Mucosa of stomach (tissue), 1 donor: ENCODE data around the gene EML6.
"Not testable (repeated sequence)": the region's sequence is repeated elsewhere in the genome, so short reads cannot be mapped to it uniquely, and the experiment has no call there.

Experiments used
- H3K27me3 ChIP-seq: one replicate; pipeline ENCODE4 v1.7.0; 2013; ENCODE audit warnings: mild to moderate bottlenecking, low read length; ENCODE audit not compliant: control insufficient read depth, insufficient read depth
- H3K36me3 ChIP-seq: one replicate; pipeline ENCODE4 v1.7.0; 2013; ENCODE audit warnings: low read length; ENCODE audit not compliant: control insufficient read depth, insufficient read depth
- H3K4me1 ChIP-seq: one replicate; pipeline ENCODE4 v1.7.0; 2013; ENCODE audit warnings: mild to moderate bottlenecking, low read length; ENCODE audit not compliant: control insufficient read depth, insufficient read depth
- H3K4me3 ChIP-seq: one replicate; pipeline ENCODE4 v1.7.0; 2013; ENCODE audit warnings: low read length
- H3K9ac ChIP-seq: one replicate; pipeline ENCODE4 v1.7.0; 2013; ENCODE audit warnings: mild to moderate bottlenecking, low read length, moderate library complexity
- H3K9me3 ChIP-seq: one replicate; pipeline ENCODE4 v1.7.0; 2013; ENCODE audit warnings: mild to moderate bottlenecking, low read length, moderate library complexity; ENCODE audit not compliant: control insufficient read depth
- donor health status: Pancreatic carcinoma.

EML6 gene

GRCh38 chr2:54863660-54864059 is 140.2 kb downstream of the EML6 start:
- no peaks in the 10 kb centered on the region for H3K9me3 ChIP-seq
- no peaks in the 10 kb centered on the region for H3K36me3 ChIP-seq
- no peak overlapping the region for H3K4me3 ChIP-seq
- no peak overlapping the region for H3K9ac ChIP-seq
- H3K27me3 ChIP-seq = no peaks in the 10 kb centered on the region
- H3K4me1 ChIP-seq = no peaks in the 10 kb centered on the region

GRCh38 chr2:54864096-54864495 is 140.6 kb downstream of the EML6 start:
- H3K9me3 ChIP-seq = no peaks in the 10 kb centered on the region
- no peak overlapping the region for H3K4me3 ChIP-seq

GRCh38 chr2:54864727-54865126 is 141.3 kb downstream of the EML6 start:
- H3K9ac ChIP-seq = no peak overlapping the region
- no peaks in the 10 kb centered on the region for H3K27me3 ChIP-seq

More at GRCh38 chr2:54864096-54864495, 140.6 kb downstream of the EML6 start:
- H3K4me1 ChIP-seq = no peaks in the 10 kb centered on the region
- H3K27me3 ChIP-seq = no peaks in the 10 kb centered on the region
- H3K9ac ChIP-seq = no peak overlapping the region
- H3K36me3 ChIP-seq = no peaks in the 10 kb centered on the region

DNA sequence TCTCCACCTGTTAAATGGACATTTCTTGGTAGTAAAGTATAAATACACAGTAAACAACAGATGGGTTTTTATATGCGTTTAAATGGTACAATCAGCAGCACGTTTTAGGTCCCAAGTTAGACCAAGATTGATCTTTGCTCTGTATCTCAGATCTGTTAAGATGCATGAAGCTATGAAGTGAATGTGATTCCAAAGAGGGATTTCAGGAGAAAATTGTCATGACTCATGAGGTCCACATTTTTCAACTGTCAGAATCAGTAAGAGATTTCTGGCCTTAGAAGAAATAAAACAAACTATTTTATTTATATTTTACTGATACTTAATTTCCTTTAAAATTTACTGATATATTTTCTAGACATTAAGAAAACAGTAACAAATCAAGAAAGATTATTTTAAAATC is 142.7 kb downstream of the EML6 start:
- Histone ChIP-seq H3K9ac (no peak overlapping the region), H3K27me3 (no peaks in the 10 kb centered on the region), H3K4me3 (no peak overlapping the region), H3K36me3 (no peaks in the 10 kb centered on the region), H3K9me3 (no peaks in the 10 kb centered on the region), H3K4me1 (no peaks in the 10 kb centered on the region)

More at GRCh38 chr2:54864727-54865126, 141.3 kb downstream of the EML6 start:
- no peaks in the 10 kb centered on the region for H3K36me3 ChIP-seq
- no peaks in the 10 kb centered on the region for H3K9me3 ChIP-seq
- H3K4me1 ChIP-seq = no peaks in the 10 kb centered on the region
- no peak overlapping the region for H3K4me3 ChIP-seq

DNA sequence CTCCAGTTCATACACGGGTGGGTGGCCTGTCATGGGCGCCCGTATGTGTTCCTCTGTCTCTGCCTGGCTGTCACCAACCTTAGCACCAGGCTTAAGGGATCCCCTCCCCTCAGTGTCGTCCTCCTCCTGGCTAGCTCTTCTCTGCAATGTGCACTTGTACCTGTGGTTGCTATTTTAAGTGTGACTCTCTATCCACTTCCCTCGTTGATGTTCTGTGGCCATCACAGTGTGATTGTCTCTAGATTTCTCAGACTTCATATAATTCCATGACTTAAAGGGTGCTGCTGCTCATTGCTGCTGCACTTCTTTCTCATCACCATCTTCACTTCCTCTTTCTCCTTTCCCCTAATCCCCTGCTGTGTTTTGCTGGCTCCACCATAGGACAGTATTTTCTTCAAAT is 143.4 kb downstream of the EML6 start:
- H3K4me1 ChIP-seq = no peaks in the 10 kb centered on the region
- H3K27me3 ChIP-seq = no peaks in the 10 kb centered on the region
- H3K4me3 ChIP-seq = no peak overlapping the region

DNA sequence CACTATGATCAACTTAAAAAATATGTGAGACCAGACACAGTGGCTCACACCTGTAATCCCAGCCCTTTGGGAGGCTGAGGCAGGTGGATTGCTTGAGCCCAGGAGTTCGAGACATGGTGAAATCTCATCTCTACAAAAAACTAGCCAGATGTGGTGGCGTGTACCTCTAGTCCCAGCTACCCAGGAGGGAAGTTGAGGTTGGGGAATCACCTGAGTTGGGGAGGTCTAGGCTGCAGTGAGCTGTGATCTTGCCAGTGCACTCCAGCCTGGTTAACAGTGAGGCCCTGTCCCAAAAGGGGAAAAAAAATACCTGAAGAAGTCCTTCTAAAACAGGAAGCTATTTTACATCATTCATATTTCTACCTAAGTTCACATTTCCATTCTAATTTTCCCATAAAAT is 144.0 kb downstream of the EML6 start:
- Histone ChIP-seq H3K4me1 (no peaks in the 10 kb centered on the region), H3K9me3 (no peaks in the 10 kb centered on the region), H3K4me3 (no peak overlapping the region), H3K36me3 (no peaks in the 10 kb centered on the region), H3K9ac (no peak overlapping the region), H3K27me3 (no peaks in the 10 kb centered on the region)

More for the DNA sequence above, 143.4 kb downstream of the EML6 start:
- H3K9me3 ChIP-seq = no peaks in the 10 kb centered on the region
- H3K9ac ChIP-seq = no peak overlapping the region
- no peaks in the 10 kb centered on the region for H3K36me3 ChIP-seq

- Histone ChIP-seq H3K4me1 (peaks cover 6% of the 10 kb centered on the region), H3K9ac (no peak overlapping the region), H3K36me3 (no peaks in the 10 kb centered on the region), H3K9me3 (no peaks in the 10 kb centered on the region), H3K4me3 (no peak overlapping the region), H3K27me3 (no peaks in the 10 kb centered on the region)
Observed at GRCh38 chr2:54871457-54872107, 148.1 kb downstream of the EML6 start.

GRCh38 chr2:54872780-54873179 is 149.3 kb downstream of the EML6 start:
- Histone ChIP-seq H3K4me1 (peaks cover 6% of the 10 kb centered on the region), H3K4me3 (no peak overlapping the region), H3K27me3 (no peaks in the 10 kb centered on the region), H3K36me3 (no peaks in the 10 kb centered on the region), H3K9ac (no peak overlapping the region), H3K9me3 (no peaks in the 10 kb centered on the region)

GRCh38 chr2:54873236-54873635 is 149.8 kb downstream of the EML6 start:
- H3K27me3 ChIP-seq, H3K4me1 ChIP-seq, H3K4me3 ChIP-seq, H3K36me3 ChIP-seq, H3K9ac ChIP-seq, H3K9me3 ChIP-seq: not testable (repeated sequence)

- no peaks in the 10 kb centered on the region for H3K9me3 ChIP-seq
- H3K36me3 ChIP-seq = no peaks in the 10 kb centered on the region
- peaks cover 6% of the 10 kb centered on the region for H3K4me1 ChIP-seq
- H3K9ac ChIP-seq = no peak overlapping the region
- no peak overlapping the region for H3K4me3 ChIP-seq
- no peaks in the 10 kb centered on the region for H3K27me3 ChIP-seq
Observed at GRCh38 chr2:54876764-54877163, 153.3 kb downstream of the EML6 start.

DNA sequence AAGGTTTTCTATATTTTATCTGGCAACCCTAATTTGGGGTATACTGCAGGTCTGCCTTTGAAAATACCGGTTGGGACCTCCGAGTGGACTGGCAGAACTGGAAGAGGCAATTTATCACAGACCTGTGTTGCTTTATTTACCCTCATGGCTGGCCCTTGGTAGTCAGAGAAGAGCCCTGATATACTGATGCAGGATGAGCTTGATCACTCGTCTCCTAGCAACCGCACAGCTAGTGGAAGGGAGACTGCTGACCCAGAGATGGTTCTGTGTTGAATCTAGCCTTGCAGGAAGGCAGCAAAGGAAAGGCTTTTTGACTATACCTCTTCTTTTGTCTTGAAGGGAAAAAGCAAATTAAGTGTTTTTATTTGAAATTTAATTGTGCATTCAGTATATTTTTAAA is 154.7 kb downstream of the EML6 start:
- no peak overlapping the region for H3K4me3 ChIP-seq

GRCh38 chr2:54879032-54879431 is 155.6 kb downstream of the EML6 start:
- Histone ChIP-seq H3K9me3 (no peaks in the 10 kb centered on the region), H3K9ac (no peak overlapping the region), H3K4me3 (no peak overlapping the region), H3K27me3 (no peaks in the 10 kb centered on the region), H3K4me1 (no peaks in the 10 kb centered on the region), H3K36me3 (no peaks in the 10 kb centered on the region)

More for the DNA sequence above, 154.7 kb downstream of the EML6 start:
- Histone ChIP-seq H3K4me1 (peaks cover 1% of the 10 kb centered on the region), H3K36me3 (no peaks in the 10 kb centered on the region), H3K27me3 (no peaks in the 10 kb centered on the region), H3K9me3 (no peaks in the 10 kb centered on the region), H3K9ac (no peak overlapping the region)
